SJCRH30 (cell line): ENCODE results near the gene WDFY1. TPM values are rescaled to one million over a fixed set of nuclear protein-coding genes. Genes with fewer than 3 reads are reported as not detected.
A peak's percentile ranks its signal among the peaks of the same experiment; 100 is the strongest.
"Not testable (repeated sequence)": the region's sequence is repeated elsewhere in the genome, so short reads cannot be mapped to it uniquely, and the experiment has no call there.

Experiments
- DNase-seq, 2 experiments: peaks; one replicate each; pipeline ENCODE4 v3.0.0-alpha.2; 2015 to 2020
- H3K27ac ChIP-seq: fragments of 250-450 bp; sonication (Bioruptor Pico); 2 replicates; pipeline ENCODE4 v1.5.1; 2020; ENCODE audit warnings: mild to moderate bottlenecking, moderate library complexity
- H3K27me3 ChIP-seq: fragments of 250-450 bp; sonication (Bioruptor Pico); 2 replicates; pipeline ENCODE4 v1.5.1; 2020; ENCODE audit warnings: mild to moderate bottlenecking, moderate library complexity
- H3K36me3 ChIP-seq: fragments of 250-450 bp; sonication (Bioruptor Pico); 2 replicates; pipeline ENCODE4 v1.5.1; 2020; ENCODE audit warnings: mild to moderate bottlenecking, moderate library complexity
- H3K4me1 ChIP-seq: fragments of 250-450 bp; sonication (Bioruptor Pico); 2 replicates; pipeline ENCODE4 v1.5.1; 2020; ENCODE audit warnings: mild to moderate bottlenecking, moderate library complexity
- H3K4me3 ChIP-seq: fragments of 250-450 bp; sonication (Bioruptor Pico); 2 replicates; pipeline ENCODE4 v1.5.1; 2020; ENCODE audit warnings: mild to moderate bottlenecking, moderate library complexity
- H3K9me3 ChIP-seq: fragments of 250-450 bp; sonication (Bioruptor Pico); replicated peaks from 2 replicates; pipeline ENCODE4 v1.5.1; 2020; ENCODE audit warnings: mild to moderate bottlenecking, moderate library complexity
- total RNA-seq: library from RNA; depleted of rRNA; stranded (reverse); fragments of >200 nt; shearing (Covaris generic); gene quantifications from 2 replicates; pipeline ENCODE4 v1.2.3, GENCODE V29; 2014

WDFY1 gene
- total RNA-seq, 1 experiment from 2014 or later: 82.0 TPM

DNA sequence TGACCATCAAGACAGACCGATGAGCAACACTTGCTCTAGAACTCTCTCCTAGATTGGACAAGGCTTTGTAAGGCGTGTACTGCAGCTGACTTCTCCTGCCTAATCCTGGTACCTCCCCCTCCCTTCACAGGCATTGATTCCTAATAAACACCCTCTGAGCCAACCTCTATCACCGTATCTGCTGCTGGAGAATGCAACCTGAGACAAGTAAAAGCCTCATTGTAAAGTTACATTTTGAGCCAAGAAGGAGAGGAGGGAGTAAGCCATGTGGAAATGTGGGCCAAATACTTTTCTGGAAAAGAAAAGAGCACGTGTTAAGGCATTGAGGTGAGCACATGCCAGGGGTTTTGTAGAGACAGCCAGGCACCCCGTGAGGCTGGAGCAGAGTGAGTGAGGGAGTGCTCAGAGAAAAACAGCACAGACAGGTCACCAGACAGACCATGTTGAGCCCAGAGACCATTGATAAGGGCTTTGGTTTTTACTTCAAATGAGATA, 2.6 kb upstream of the WDFY1 start:
- no peaks in the 10 kb centered on the region for H3K27me3 ChIP-seq
- no peak overlapping the region for H3K27ac ChIP-seq
- no peaks in the 10 kb centered on the region for H3K9me3 ChIP-seq
- H3K4me3 ChIP-seq: no peak overlapping the region
- peak; percentile 10 to 52 for DNase-seq
- peaks cover 18% of the 10 kb centered on the region for H3K4me1 ChIP-seq
- H3K36me3 ChIP-seq: no peaks in the 10 kb centered on the region; the same call in 1 of the 2 replicates

GRCh38 chr2:223945755-223946154, 620 bp upstream of the WDFY1 start:
- no peak overlapping the region for H3K27ac ChIP-seq

GRCh38 chr2:223944166-223944702, 901 bp downstream of the WDFY1 start:
- peak overlapping the region; percentile 67 for H3K27ac ChIP-seq
- peaks cover 7% of the 10 kb centered on the region for H3K4me1 ChIP-seq
- no peaks in the 10 kb centered on the region for H3K27me3 ChIP-seq
- no peaks in the 10 kb centered on the region for H3K9me3 ChIP-seq
- peak overlapping the region; percentile 94 for H3K4me3 ChIP-seq
- DNase-seq: peak; percentile 63 to 70
- H3K36me3 ChIP-seq: no peaks in the 10 kb centered on the region; the same call in 1 of the 2 replicates

More at GRCh38 chr2:223945755-223946154, 620 bp upstream of the WDFY1 start:
- no peaks in the 10 kb centered on the region; the same call in 1 of the 2 replicates for H3K36me3 ChIP-seq
- H3K4me3 ChIP-seq: peak overlapping the region; percentile 94; the same call in 1 of the 2 replicates
- no peaks in the 10 kb centered on the region for H3K27me3 ChIP-seq
- DNase-seq: no peak
- H3K9me3 ChIP-seq: no peaks in the 10 kb centered on the region
- H3K4me1 ChIP-seq: peaks cover 7% of the 10 kb centered on the region

GRCh38 chr2:223943561-223944008, 1.6 kb downstream of the WDFY1 start:
- peak overlapping the region; percentile 67; the same call in 1 of the 2 replicates for H3K27ac ChIP-seq
- H3K4me3 ChIP-seq: peak overlapping the region; percentile 94
- no peaks in the 10 kb centered on the region; the same call in 1 of the 2 replicates for H3K36me3 ChIP-seq
- H3K27me3 ChIP-seq: no peaks in the 10 kb centered on the region
- DNase-seq: peak in 1 of 2 experiments; percentile 23
- H3K4me1 ChIP-seq: peaks cover 7% of the 10 kb centered on the region
- H3K9me3 ChIP-seq: no peaks in the 10 kb centered on the region

GRCh38 chr2:223943135-223943534, 2.0 kb downstream of the WDFY1 start:
- H3K9me3 ChIP-seq: no peaks in the 10 kb centered on the region
- H3K27ac ChIP-seq: no peak overlapping the region
- no peaks in the 10 kb centered on the region; the same call in 1 of the 2 replicates for H3K36me3 ChIP-seq
- no peak for DNase-seq
- peak overlapping the region; percentile 94 for H3K4me3 ChIP-seq
- H3K27me3 ChIP-seq: no peaks in the 10 kb centered on the region
- H3K4me1 ChIP-seq: peaks cover 7% of the 10 kb centered on the region

DNA sequence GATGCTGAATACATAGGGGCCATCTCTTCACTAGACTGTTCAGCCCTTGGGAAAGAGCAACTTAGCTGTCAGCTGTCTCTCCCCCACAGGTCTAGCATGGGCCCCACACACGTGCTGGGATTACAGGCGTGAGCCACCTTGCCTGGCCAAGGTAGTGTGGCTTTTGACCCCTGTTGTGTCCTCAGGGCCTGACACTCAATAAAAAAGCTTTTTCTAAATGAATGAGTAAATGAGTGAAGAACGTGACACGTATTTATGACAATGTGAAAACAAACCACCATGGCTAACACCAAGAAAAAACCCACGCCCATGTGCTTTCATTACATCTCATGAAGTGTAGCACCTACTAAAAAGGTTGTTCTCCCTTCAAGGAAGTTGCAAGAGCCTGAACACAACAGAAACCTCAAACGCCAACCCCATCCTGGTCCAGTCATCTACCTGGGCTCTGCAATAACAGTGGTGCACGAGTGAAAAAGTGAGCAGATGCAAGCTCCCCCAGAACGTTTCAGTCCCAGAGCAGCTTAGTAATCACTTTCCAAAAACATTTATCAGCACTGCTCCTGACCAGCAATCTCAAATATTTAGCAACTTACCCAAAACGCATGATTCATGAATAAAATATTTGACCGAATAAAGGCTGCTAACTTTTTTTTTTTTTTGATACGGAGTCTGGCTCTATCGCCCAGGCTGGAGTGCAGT, 3.4 kb downstream of the WDFY1 start:
- Histone ChIP-seq H3K36me3 (no peaks in the 10 kb centered on the region; the same call in 1 of the 2 replicates), H3K9me3 (no peaks in the 10 kb centered on the region), H3K4me1 (peaks cover 7% of the 10 kb centered on the region), H3K27ac (no peak overlapping the region), H3K4me3 (no peak overlapping the region), H3K27me3 (no peaks in the 10 kb centered on the region)
- DNase-seq: no peak

GRCh38 chr2:223939438-223939837, 5.7 kb downstream of the WDFY1 start:
- H3K27ac ChIP-seq, H3K9me3 ChIP-seq, H3K27me3 ChIP-seq, H3K4me3 ChIP-seq, H3K36me3 ChIP-seq, DNase-seq, H3K4me1 ChIP-seq: not testable (repeated sequence)

DNA sequence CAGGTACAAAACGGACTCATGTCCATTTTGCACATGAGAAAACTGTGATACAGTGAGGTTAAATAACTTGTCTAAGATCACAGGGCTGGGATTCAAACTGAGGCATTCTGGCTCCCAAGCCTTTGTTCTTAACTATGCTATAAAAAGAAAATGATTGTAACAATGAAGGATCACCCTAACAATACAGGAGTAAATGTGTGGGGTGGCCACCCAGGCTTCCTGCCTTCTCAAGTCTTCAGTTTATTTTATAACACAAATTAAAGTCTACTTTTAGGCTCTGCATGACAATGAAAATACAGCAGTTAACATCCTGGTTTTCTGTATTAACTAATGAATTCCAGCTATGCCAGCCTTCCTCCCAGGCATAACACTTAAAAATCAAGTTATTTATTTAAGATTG, 7.6 kb downstream of the WDFY1 start:
- Histone ChIP-seq H3K36me3 (no peaks in the 10 kb centered on the region), H3K4me3 (no peak overlapping the region), H3K4me1 (0 out of 2 replicates have a peak, but pooled peaks cover 4% of the 10 kb centered on the region), H3K27me3 (no peaks in the 10 kb centered on the region), H3K9me3 (no peaks in the 10 kb centered on the region), H3K27ac (no peak overlapping the region)
- DNase-seq: no peak

DNA sequence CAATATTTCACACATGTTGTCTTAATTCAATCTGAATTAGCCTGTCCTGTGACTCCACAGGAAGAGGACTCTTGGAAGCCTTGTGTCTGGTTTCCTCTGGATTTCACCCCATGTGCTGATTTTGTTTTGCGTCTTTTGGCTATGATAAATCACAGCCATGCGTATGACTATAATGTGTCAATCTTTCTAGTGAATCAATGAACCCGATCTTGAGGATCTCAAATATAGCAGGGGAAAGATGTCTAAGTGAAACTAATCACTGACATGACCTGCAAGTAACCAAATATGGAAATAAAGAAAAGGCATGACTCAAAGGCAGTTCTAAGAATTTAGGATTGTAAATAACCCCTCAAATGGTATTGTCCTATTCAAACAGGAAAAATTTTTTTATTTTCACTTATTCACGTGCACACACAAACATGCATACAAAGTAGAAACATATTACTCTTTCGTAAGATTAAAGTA, 8.2 kb downstream of the WDFY1 start:
- Histone ChIP-seq H3K4me3 (no peak overlapping the region), H3K4me1 (0 out of 2 replicates have a peak, but pooled peaks cover 4% of the 10 kb centered on the region), H3K27ac (no peak overlapping the region), H3K36me3 (no peaks in the 10 kb centered on the region), H3K27me3 (no peaks in the 10 kb centered on the region), H3K9me3 (no peaks in the 10 kb centered on the region)
- no peak for DNase-seq

DNA sequence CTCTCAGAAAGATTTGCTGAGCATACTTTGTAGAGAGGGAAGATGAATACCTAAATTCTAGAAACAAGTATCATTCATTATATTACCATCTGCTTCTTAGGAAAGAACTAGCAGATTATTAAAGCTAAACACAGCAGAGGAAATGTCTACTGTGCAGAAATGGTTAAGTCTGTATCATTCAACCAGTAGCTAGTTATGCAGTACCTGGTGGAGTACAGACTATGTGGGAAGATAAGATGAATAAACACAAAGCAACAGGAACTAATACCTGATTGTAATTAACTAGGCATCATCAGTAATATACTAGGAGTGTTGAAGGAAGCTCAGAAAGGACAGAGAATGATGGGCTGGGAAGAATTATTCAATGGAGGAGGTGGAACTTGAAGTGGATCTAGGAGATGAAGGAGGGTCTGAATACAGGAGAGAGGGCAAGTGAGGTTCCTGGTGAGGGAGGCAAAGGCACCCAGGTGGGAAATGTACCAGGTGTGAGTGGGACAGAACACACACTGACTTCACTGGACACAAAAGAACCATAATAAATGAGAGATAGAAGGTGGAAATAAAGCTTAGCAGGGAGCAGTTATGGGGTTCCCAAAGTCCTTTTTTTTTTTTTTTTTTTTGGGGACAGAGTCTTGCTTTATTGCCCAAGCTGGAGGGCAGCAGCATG, 9.5 kb downstream of the WDFY1 start:
- DNase-seq: no peak
- H3K4me3 ChIP-seq: no peak overlapping the region
- no peak overlapping the region for H3K27ac ChIP-seq
- 0 out of 2 replicates have a peak, but pooled peaks cover 4% of the 10 kb centered on the region for H3K4me1 ChIP-seq
- no peaks in the 10 kb centered on the region for H3K36me3 ChIP-seq
- H3K9me3 ChIP-seq: no peaks in the 10 kb centered on the region
- no peaks in the 10 kb centered on the region for H3K27me3 ChIP-seq

GRCh38 chr2:223934870-223935269, 10.3 kb downstream of the WDFY1 start:
- no peaks in the 10 kb centered on the region for H3K27me3 ChIP-seq
- 0 out of 2 replicates have a peak, but pooled peaks cover 4% of the 10 kb centered on the region for H3K4me1 ChIP-seq
- H3K36me3 ChIP-seq: no peaks in the 10 kb centered on the region
- H3K4me3 ChIP-seq: no peak overlapping the region
- H3K27ac ChIP-seq: no peak overlapping the region
- no peaks in the 10 kb centered on the region for H3K9me3 ChIP-seq
- no peak for DNase-seq

DNA sequence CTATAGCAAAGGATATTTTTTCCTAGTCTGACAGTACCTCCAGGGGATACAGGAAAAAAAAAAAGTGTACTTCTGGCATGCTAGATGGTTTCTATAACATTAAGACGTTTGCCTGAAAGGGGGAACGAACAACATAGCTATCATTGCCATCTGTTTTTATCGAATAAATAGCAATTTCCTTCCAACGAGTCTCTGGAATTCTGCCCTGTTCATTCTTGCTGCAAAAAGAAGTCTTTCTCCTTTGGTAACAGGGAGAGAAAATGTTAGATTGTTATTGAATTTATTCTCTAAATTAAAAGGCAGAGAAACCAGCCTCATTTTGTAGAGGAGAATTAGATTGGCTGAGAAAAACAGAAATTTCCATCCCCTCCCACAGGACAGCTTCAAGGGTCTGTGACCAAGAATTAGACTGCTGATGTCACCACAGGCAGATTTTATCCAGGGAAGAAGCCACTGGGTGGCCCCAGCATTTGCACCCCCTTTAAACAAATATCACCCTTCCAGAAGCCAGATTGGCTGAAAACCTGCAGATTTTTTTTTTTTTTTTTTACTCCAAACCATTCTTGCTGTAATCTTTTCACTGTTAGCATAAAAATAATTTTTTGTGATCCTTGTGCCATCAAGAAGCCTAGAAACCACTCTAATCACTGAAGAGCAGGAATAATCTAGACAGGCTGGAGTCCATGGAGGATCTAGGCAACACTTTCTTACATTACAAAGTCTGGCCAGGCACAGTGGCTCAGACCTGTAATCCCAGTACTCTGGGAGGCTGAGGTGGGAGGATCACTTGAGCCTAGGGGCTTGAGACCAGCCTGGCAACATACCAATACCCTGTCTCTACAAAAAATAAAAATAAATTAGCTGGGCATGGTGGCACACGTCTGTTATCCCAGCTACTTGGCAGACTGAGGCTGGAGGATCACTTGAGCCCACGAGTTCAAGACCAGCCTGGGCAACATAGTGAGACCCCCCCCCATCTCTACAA, 12.0 kb downstream of the WDFY1 start:
- 0 out of 2 replicates have a peak, but pooled peaks cover 4% of the 10 kb centered on the region for H3K4me1 ChIP-seq
- no peaks in the 10 kb centered on the region for H3K9me3 ChIP-seq
- no peak for DNase-seq
- no peaks in the 10 kb centered on the region for H3K36me3 ChIP-seq
- H3K27ac ChIP-seq: no peak overlapping the region
- no peak overlapping the region for H3K4me3 ChIP-seq
- H3K27me3 ChIP-seq: no peaks in the 10 kb centered on the region

- Histone ChIP-seq H3K27me3 (no peaks in the 10 kb centered on the region), H3K27ac (no peak overlapping the region), H3K4me3 (no peak overlapping the region), H3K9me3 (0 out of 2 replicates have a peak, but pooled peaks cover 3% of the 10 kb centered on the region), H3K36me3 (no peaks in the 10 kb centered on the region), H3K4me1 (0 out of 2 replicates have a peak, but pooled peaks cover 4% of the 10 kb centered on the region)
- no peak for DNase-seq
These were observed 14.8 kb downstream of the WDFY1 start for GRCh38 chr2:223930103-223930976.
